ENCODE measurements around the gene JMJD6.

The JMJD6 gene

GRCh38 chr17:76696763-76697701 is 29.4 kb downstream of the JMJD6 start:
- DNase-seq, result no peak

- no peak for DNase-seq
These were observed 31.2 kb downstream of the JMJD6 start for GRCh38 chr17:76695059-76695831.

GRCh38 chr17:76691379-76692191 is 34.8 kb downstream of the JMJD6 start:
- no peak for DNase-seq

- DNase-seq, result no peak
These were observed 35.7 kb downstream of the JMJD6 start for GRCh38 chr17:76690596-76691280.

- DNase-seq, result no peak
These were observed 36.5 kb downstream of the JMJD6 start for GRCh38 chr17:76689859-76690258.

- DNase-seq, result no peak
These were observed 38.2 kb downstream of the JMJD6 start for GRCh38 chr17:76688165-76688622.

GRCh38 chr17:76687298-76688164 is 38.9 kb downstream of the JMJD6 start:
- no peak for DNase-seq

GRCh38 chr17:76686538-76687297 is 39.7 kb downstream of the JMJD6 start:
- peak; percentile 26 for DNase-seq

- DNase-seq, result no peak
These were observed 40.6 kb downstream of the JMJD6 start for GRCh38 chr17:76685846-76686245.

GRCh38 chr17:76685366-76685765 is 41.0 kb downstream of the JMJD6 start:
- no peak for DNase-seq

GRCh38 chr17:76684756-76685155 is 41.6 kb downstream of the JMJD6 start:
- DNase-seq, result no peak

- no peak for DNase-seq
These were observed 42.3 kb downstream of the JMJD6 start for GRCh38 chr17:76683921-76684745.

- DNase-seq, result no peak
These were observed 43.2 kb downstream of the JMJD6 start for GRCh38 chr17:76683011-76683755.

GRCh38 chr17:76682296-76682695 is 44.1 kb downstream of the JMJD6 start:
- no peak for DNase-seq

- DNase-seq, result peak; percentile 61
These were observed 44.9 kb downstream of the JMJD6 start for GRCh38 chr17:76681222-76682137.

- no peak for DNase-seq
These were observed 47.2 kb downstream of the JMJD6 start for GRCh38 chr17:76679239-76679638.

- DNase-seq, result peak; percentile 52
These were observed 48.1 kb downstream of the JMJD6 start for GRCh38 chr17:76678330-76678729.

GRCh38 chr17:76677406-76677805 is 49.0 kb downstream of the JMJD6 start:
- no peak for DNase-seq
